Measurements from ENCODE around the gene ENTHD1.

DNA sequence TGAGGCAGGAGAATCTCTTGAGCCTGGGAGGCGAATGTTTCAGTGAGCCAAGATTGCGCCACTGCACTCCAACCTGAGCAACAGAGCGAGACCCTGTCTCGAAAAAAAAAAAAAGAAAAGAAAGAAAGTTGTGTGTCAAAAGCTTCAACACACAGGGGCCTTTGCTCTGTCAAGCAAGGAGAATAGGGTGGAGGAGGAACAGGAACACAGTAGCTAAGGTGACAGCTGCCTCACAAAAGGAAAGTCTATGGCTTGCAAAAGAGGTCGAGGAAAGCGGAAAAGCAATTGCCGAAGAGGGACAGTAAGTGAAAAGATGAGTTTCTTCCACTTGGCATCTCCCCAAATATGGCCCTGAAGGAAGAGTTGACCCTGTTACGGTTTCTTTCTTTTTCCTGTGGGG, 40.2 kb upstream of the ENTHD1 start:
- TF ChIP-seq, protein P1, sequence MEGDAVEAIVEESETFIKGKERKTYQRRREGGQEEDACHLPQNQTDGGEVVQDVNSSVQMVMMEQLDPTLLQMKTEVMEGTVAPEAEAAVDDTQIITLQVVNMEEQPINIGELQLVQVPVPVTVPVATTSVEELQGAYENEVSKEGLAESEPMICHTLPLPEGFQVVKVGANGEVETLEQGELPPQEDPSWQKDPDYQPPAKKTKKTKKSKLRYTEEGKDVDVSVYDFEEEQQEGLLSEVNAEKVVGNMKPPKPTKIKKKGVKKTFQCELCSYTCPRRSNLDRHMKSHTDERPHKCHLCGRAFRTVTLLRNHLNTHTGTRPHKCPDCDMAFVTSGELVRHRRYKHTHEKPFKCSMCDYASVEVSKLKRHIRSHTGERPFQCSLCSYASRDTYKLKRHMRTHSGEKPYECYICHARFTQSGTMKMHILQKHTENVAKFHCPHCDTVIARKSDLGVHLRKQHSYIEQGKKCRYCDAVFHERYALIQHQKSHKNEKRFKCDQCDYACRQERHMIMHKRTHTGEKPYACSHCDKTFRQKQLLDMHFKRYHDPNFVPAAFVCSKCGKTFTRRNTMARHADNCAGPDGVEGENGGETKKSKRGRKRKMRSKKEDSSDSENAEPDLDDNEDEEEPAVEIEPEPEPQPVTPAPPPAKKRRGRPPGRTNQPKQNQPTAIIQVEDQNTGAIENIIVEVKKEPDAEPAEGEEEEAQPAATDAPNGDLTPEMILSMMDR (conservative IDR thresholded peaks at IDR 0.05; ENCODE audit: low read depth, low read length), result no peak
- no peak for TF ChIP-seq MAFK (IDR thresholded peaks at IDR 0.05; ENCODE audit: low read depth, low read length)
- TF ChIP-seq FOS (IDR thresholded peaks at IDR 0.05; ENCODE audit: low read depth, low read length), result no peak
- TF ChIP-seq CEBPB (IDR thresholded peaks at IDR 0.05; ENCODE audit: low read depth, low read length), result no peak
- no peak for TF ChIP-seq ELK1 (IDR thresholded peaks at IDR 0.05; ENCODE audit: borderline replicate concordance, low read depth, low read length)
- no peak for TF ChIP-seq RAD21 (IDR thresholded peaks at IDR 0.05; ENCODE audit: low read length)
